ENCODE measurements around the gene ANKMY1.

Gene ANKMY1

GRCh38 chr2:240511351-240512108 lies 46.3 kb downstream of the ANKMY1 start:
- no peak for DNase-seq
- in situ Hi-C loops (cut with MboI; ENCODE audit: low pct_unique_long_range_greater_than_20kb, low sequenced_read_pairs): no loop called here

GRCh38 chr2:240510513-240511210 lies 47.1 kb downstream of the ANKMY1 start:
- DNase-seq: no peak
- in situ Hi-C loops (cut with MboI; ENCODE audit: low pct_unique_long_range_greater_than_20kb, low sequenced_read_pairs): no loop called here

GRCh38 chr2:240509667-240510512 lies 47.9 kb downstream of the ANKMY1 start:
- in situ Hi-C loops (cut with MboI; ENCODE audit: low pct_unique_long_range_greater_than_20kb, low sequenced_read_pairs): no loop called here
- DNase-seq: no peak

- DNase-seq: no peak
- in situ Hi-C loops (cut with MboI; ENCODE audit: low pct_unique_long_range_greater_than_20kb, low sequenced_read_pairs): no loop called here
Observed at GRCh38 chr2:240508832-240509545, 48.8 kb downstream of the ANKMY1 start.

DNA sequence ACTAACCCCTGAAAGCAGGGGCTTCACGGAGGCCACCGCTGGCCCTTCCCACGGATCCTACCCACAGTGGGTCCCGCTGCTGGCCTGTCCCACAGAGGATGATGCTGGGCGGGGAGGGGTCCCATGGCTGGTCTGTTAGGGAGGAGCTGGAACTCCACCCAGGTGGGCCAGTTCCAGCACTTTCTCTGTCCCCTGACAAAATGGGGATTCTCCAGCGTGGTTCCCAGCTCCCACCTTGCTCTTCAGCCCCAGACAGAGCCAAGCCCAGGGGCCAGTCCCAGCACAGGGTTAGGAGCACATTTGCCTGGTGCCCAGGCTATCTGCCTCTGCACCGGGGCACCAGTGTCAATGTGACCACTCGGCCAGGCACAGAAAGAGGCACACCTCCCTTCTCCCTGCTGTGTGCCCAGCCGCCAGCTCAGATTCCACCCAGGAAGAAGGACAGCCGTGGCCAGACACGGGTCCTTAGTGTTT lies 50.0 kb downstream of the ANKMY1 start:
- no peak for DNase-seq
- in situ Hi-C loops (cut with MboI; ENCODE audit: low pct_unique_long_range_greater_than_20kb, low sequenced_read_pairs): no loop called here

- no peak for DNase-seq
- in situ Hi-C loops (cut with MboI; ENCODE audit: low pct_unique_long_range_greater_than_20kb, low sequenced_read_pairs): no loop called here
Observed at GRCh38 chr2:240507060-240507777, 50.6 kb downstream of the ANKMY1 start.

GRCh38 chr2:240506406-240507059 lies 51.3 kb downstream of the ANKMY1 start:
- no peak for DNase-seq
- in situ Hi-C loops (cut with MboI; ENCODE audit: low pct_unique_long_range_greater_than_20kb, low sequenced_read_pairs): no loop called here

- DNase-seq: no peak
- in situ Hi-C loops (cut with MboI; ENCODE audit: low pct_unique_long_range_greater_than_20kb, low sequenced_read_pairs): no loop called here
Observed at GRCh38 chr2:240505910-240506309, 51.9 kb downstream of the ANKMY1 start.

DNA sequence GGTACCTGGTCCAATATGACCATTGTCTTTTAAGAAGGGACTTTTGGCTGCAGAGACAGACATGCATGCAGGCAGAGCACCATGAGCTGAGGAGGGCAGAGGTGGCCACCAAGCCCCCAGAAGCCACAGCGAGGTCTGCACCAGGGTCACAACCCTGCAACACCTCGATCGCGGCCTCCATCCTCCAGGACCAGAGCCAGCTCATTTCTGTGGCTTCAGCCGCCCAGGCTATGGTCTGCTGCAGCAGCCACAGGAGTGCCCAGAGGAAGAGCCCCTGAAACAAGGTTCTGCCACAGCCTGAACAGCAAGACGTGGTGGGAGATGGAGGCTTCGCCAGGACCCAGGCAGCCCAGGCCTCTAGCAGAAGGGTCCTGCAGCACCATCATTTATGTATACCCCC lies 53.9 kb downstream of the ANKMY1 start:
- in situ Hi-C loops (cut with MboI; ENCODE audit: low pct_unique_long_range_greater_than_20kb, low sequenced_read_pairs): no loop called here
- DNase-seq: no peak

DNA sequence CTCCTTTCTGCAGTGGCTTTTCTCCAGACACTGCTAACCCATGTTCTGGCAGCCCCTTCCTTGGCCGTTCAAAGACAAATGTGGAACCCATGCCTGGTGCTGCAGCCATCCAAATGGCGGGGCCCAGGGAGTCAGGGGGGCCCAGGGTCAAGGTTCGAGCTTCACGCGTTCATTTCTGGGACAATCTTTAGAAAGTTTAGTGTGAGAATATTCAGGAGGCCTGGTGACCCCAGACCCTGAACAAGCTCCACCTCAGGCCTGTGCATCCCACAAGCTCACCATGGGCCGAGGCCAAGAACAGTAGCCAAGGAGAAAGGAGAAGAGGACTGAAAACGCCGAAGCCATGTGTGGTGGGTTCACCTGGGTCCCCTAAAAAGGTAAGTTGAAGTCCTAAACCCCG lies 54.4 kb downstream of the ANKMY1 start:
- no peak for DNase-seq

DNA sequence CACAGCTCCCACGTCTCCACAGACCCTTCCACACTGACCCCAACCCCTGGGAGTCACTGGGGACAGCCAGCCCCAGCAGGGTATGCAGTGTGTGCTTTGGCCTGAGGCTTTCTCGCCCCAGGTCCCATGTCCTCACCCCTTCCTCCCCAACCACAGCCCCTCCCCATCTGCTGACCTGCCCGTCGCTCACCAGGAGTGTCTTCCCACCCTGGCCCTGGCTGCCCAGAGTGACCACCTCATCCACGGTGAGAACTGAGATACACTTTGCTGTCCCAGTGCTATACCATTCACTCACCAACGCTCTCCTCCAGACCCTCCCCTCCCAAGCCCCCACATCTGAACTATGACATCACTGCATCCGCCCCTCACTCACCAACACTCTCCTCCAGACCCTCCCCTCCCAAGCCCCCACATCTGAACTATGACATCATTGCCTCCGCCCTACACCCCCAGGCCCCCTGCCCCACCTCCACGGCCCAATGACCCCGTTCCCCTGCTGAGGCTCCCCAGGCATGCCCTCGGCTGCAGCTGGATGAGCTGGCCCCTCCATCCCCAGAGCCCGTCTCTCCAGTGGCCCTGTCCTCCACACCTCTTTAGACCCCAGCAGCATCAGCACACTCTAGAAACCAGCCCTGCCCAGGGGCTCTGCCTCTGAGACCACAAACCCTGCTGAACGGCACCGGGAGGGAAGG lies 55.2 kb downstream of the ANKMY1 start:
- no peak for DNase-seq
- in situ Hi-C loops (cut with MboI; ENCODE audit: low pct_unique_long_range_greater_than_20kb, low sequenced_read_pairs): no loop called here

More for the DNA sequence above, 54.4 kb downstream of the ANKMY1 start:
- in situ Hi-C loops (cut with MboI; ENCODE audit: low pct_unique_long_range_greater_than_20kb, low sequenced_read_pairs): no loop called here

DNA sequence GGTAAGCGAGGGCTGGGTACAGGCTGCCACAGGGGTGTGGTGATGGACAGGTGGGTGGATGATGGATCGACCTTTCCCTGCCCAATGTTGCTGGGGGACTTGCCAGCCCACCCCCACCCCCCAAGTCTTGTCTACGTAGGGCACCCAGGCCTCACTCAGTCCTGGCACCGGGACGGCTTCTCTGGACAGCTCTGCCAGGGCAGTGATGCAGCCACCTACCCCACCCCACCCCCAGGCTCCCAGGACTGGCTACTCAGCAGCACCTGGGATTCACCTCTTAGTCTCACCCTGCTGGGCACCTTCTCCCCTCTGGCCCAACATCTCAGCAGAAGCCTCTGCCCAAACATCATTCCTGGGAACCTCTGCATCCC lies 55.7 kb downstream of the ANKMY1 start:
- in situ Hi-C loops (cut with MboI; ENCODE audit: low pct_unique_long_range_greater_than_20kb, low sequenced_read_pairs): no loop called here
- no peak for DNase-seq

- in situ Hi-C loops (cut with MboI; ENCODE audit: low pct_unique_long_range_greater_than_20kb, low sequenced_read_pairs): no loop called here
- DNase-seq: no peak
Observed at GRCh38 chr2:240501531-240501991, 56.2 kb downstream of the ANKMY1 start.

- in situ Hi-C loops (cut with MboI; ENCODE audit: low pct_unique_long_range_greater_than_20kb, low sequenced_read_pairs): no loop called here
- no peak for DNase-seq
Observed at GRCh38 chr2:240500561-240501423, 57.0 kb downstream of the ANKMY1 start.

- in situ Hi-C loops (cut with MboI; ENCODE audit: low pct_unique_long_range_greater_than_20kb, low sequenced_read_pairs): no loop called here
- DNase-seq: no peak
Observed at GRCh38 chr2:240499309-240500301, 58.2 kb downstream of the ANKMY1 start.

GRCh38 chr2:240498958-240499260 lies 58.9 kb downstream of the ANKMY1 start:
- in situ Hi-C loops (cut with MboI; ENCODE audit: low pct_unique_long_range_greater_than_20kb, low sequenced_read_pairs): no loop called here
- DNase-seq: no peak
